Thyroid gland (tissue), 4 donors: Measurements from ENCODE around the gene TAS1R2.

Experiments
- CTCF ChIP-seq, 6 experiments: fragments of 200-600 bp in 3 of 6; fragments of 450-650 bp in 3 of 6; sonication (generic) in 3 of 6; IDR thresholded peaks; one replicate each; pipeline ENCODE4 v1.5.1; 2016 to 2019; ENCODE audit warnings: antibody characterized with exemption in 6 of 6, mild to moderate bottlenecking in 2 of 6, inconsistent platforms in 1 of 6, moderate library complexity in 1 of 6
- POLR2A ChIP-seq, 2 donors: fragments of 450-650 bp; IDR thresholded peaks; one replicate each; pipeline ENCODE4 v1.6.1; 2017; ENCODE audit warnings: antibody characterized with exemption in 2 of 2, mild to moderate bottlenecking in 2 of 2, moderate library complexity in 1 of 2

DNA sequence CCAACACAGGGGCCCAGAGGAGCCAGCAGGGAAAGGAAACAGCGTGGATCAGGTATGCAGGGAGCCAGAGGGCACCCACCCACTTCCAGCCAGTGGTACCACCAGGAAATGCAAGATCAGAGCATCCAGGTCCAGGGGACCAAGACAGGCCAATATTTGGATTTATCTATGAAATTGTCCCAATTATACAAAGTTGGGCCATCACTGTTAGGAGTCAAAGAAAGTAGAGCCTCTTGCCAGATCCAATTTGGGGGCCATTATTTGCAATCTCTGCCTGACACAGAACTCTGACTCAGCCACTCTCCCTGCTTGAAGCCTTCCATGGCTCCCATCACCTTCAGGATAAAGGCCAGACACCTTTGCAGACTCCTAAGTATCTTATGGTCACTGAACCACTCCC, 21.1 kb upstream of the TAS1R2 start:
- TF ChIP-seq CTCF (IDR thresholded peaks at IDR 0.05), result no peak
- TF ChIP-seq POLR2A (IDR thresholded peaks at IDR 0.05), result no peak
